ENCODE data around the gene LRRC45. TPM values are rescaled to one million over a fixed set of nuclear protein-coding genes. Genes with fewer than 3 reads are reported as not detected.

The LRRC45 gene
- total RNA-seq, 1 experiment from 2014 or later = 40.1 TPM

DNA sequence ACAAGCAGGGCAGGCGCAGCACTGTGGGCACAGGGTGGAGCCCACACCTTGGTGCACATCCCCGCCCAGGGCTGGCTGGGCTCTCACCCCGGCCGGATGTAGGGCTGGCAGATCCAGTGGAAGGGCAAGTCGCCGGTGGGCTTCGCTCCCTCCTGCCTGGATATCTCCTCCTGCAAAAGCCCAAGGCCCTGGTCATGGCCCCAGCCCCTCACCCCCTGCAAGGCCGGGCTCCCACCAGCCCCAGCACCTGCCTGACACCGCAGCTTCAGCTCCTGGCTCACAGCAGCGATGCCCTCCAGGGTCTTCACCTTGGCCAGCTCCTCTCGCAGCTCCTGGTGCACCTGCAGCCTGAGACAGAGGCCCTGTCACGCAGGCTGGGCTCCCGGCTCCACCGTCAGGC, 37.5 kb downstream of the LRRC45 start:
- H3K9me3 ChIP-seq (ENCODE audit: control insufficient read depth in 1 of 2, insufficient read depth in 1 of 2, low read depth in 1 of 2, low read length in 2 of 2) = no peaks in the 10 kb centered on the region
- H2AFZ ChIP-seq (ENCODE audit: low read depth, low read length, poor library complexity, severe bottlenecking) = no peak overlapping the region
- no TSS peak for BruUV-seq (replicated peaks)
- TF ChIP-seq ZNF274 (IDR thresholded peaks at IDR 0.05; ENCODE audit: low read depth, low read length) = no peak
- no peak for TF ChIP-seq ELF1 (IDR thresholded peaks at IDR 0.05; ENCODE audit: borderline replicate concordance, low read depth)
- TF ChIP-seq TCF7L2 (IDR thresholded peaks at IDR 0.05; ENCODE audit: borderline replicate concordance, extremely low read depth, insufficient read depth, insufficient read length) = no peak
- TF ChIP-seq SIN3A (IDR thresholded peaks at IDR 0.05; ENCODE audit: low read depth) = no peak
- TF ChIP-seq CBX3 (IDR thresholded peaks at IDR 0.05; ENCODE audit: low read depth) = no peak
- TF ChIP-seq POLR2A (IDR thresholded peaks at IDR 0.05; ENCODE audit: borderline replicate concordance, extremely low read depth, insufficient read depth, insufficient read length) = no peak
- no peak for TF ChIP-seq YY1 (IDR thresholded peaks at IDR 0.05; ENCODE audit: extremely low read depth, insufficient replicate concordance, low read depth, low read length)
- no peak for TF ChIP-seq CEBPB (IDR thresholded peaks at IDR 0.05; ENCODE audit: low read depth)
- TF ChIP-seq ZBTB33 (IDR thresholded peaks at IDR 0.05; ENCODE audit: extremely low read depth, insufficient replicate concordance, low read length) = no peak
- TF ChIP-seq POLR2AphosphoS5 (IDR thresholded peaks at IDR 0.05; ENCODE audit: low read depth, low read length) = no peak
- intact Hi-C loops (cut with micrococcal nuclease) = no loop called here
- ChIA-PET RAD21 (ENCODE audit: low non-redundant PET in 1 of 2, low total read pairs in 2 of 2, uncharacterized antibody in 2 of 2, unreplicated experiment in 2 of 2) (no interaction called here), CTCF (no interaction called here), POLR2A (no interaction called here)
- no peak for DNase-seq (ENCODE audit: low read depth, low spot score)
- H3K36me3 ChIP-seq (ENCODE audit: control insufficient read depth in 1 of 2, insufficient read depth in 2 of 2, low read length in 2 of 2) = peaks cover 19 to 82% of the 10 kb centered on the region in 2 experiments
- no peak overlapping the region for H3K9ac ChIP-seq (ENCODE audit: low read length)
- H4K20me1 ChIP-seq (ENCODE audit: insufficient read depth) = no peaks in the 10 kb centered on the region; the same call in 1 of the 2 replicates
- peaks cover 35% of the 10 kb centered on the region for H3K79me2 ChIP-seq (ENCODE audit: insufficient read depth, low read length)
- H3K27ac ChIP-seq (ENCODE audit: low read depth, low read length) = peak overlapping the region; percentile 23; the same call in 1 of the 2 replicates
- no peaks in the 10 kb centered on the region for H3K27me3 ChIP-seq (ENCODE audit: insufficient read depth, low read length)
- no peaks in the 10 kb centered on the region for H3K9me2 ChIP-seq (ENCODE audit: insufficient read depth)
- H3K4me2 ChIP-seq (ENCODE audit: low read length) = no peak overlapping the region
- peaks cover 8 to 19% of the 10 kb centered on the region in 2 experiments; a peak in 3 of 4 replicates for H3K4me1 ChIP-seq (ENCODE audit: control insufficient read depth in 1 of 2, insufficient read depth in 2 of 2, low read length in 2 of 2)
- no peak overlapping the region for H3K4me3 ChIP-seq (replicated peaks in 1 of 2; ENCODE audit: low read depth in 1 of 2, low read length in 2 of 2)
- no peak for ATAC-seq
